Measurements from ENCODE around the gene ICE1.

GRCh38 chr5:5467737-5468136, 45.3 kb downstream of the ICE1 start:
- TF ChIP-seq ELK1 (CRISPR knock-in tag; IDR thresholded peaks at IDR 0.05), result no peak
- no peak for TF ChIP-seq POLR2A (conservative IDR thresholded peaks at IDR 0.05)
- no peak for TF ChIP-seq CTCF (IDR thresholded peaks at IDR 0.05 in 2 of 3, conservative IDR thresholded peaks at IDR 0.05 in 1 of 3; ENCODE audit: insufficient read depth in 2 of 3, low read depth in 1 of 3, low read length in 3 of 3)
- no peak for TF ChIP-seq HOMEZ (CRISPR knock-in tag; IDR thresholded peaks at IDR 0.05)
- no peak for TF ChIP-seq TSHZ1 (CRISPR knock-in tag; IDR thresholded peaks at IDR 0.05)
- no peak for TF ChIP-seq MXI1 (IDR thresholded peaks at IDR 0.05; ENCODE audit: low read depth, low read length)

Measured in K562 (cell line).